ENCODE measurements around the gene OR6X1. TPM values are rescaled to one million over a fixed set of nuclear protein-coding genes. Genes with fewer than 3 reads are reported as not detected.

The OR6X1 gene
- total RNA-seq, 2 donors from 2014 or later, result not detected

GRCh38 chr11:123707606-123708205 lies 46.6 kb downstream of the OR6X1 start:
- Histone ChIP-seq H3K36me3 (no peaks in the 10 kb centered on the region), H3K27me3 (no peaks in the 10 kb centered on the region), H3K9me3 (no peaks in the 10 kb centered on the region), H3K9ac (ENCODE audit: low read depth in 2 of 2, low read length in 2 of 2) (no peak overlapping the region), H3K4me1 (no peaks in the 10 kb centered on the region), H3K27ac (no peak overlapping the region), H3K4me3 (no peak overlapping the region)
- DNase-seq, result peak; percentile 57
- peak; percentile 52 for TF ChIP-seq CTCF (IDR thresholded peaks at IDR 0.05)
- intact Hi-C loops (cut with DNase I), result loop anchor here (2.0 to 5.0 kb wide), 2 partner anchors 65 to 127 kb away; no protein-coding TSS in a partner anchor

- H3K9ac ChIP-seq (ENCODE audit: low read depth in 2 of 2, low read length in 2 of 2), result no peak overlapping the region
- intact Hi-C loops (cut with DNase I), result loop anchor here (2.0 to 5.0 kb wide), 2 partner anchors 65 to 126 kb away; no protein-coding TSS in a partner anchor
- no peaks in the 10 kb centered on the region for H3K36me3 ChIP-seq
- no peak overlapping the region for H3K27ac ChIP-seq
- no peak overlapping the region for H3K4me3 ChIP-seq
- H3K4me1 ChIP-seq, result no peaks in the 10 kb centered on the region
- no peaks in the 10 kb centered on the region for H3K27me3 ChIP-seq
- DNase-seq, result no peak
- H3K9me3 ChIP-seq, result no peaks in the 10 kb centered on the region
- no peak for TF ChIP-seq CTCF (IDR thresholded peaks at IDR 0.05)
Observed at GRCh38 chr11:123707206-123707605, 47.1 kb downstream of the OR6X1 start.

- no peak overlapping the region for H3K27ac ChIP-seq
- no peak overlapping the region for H3K4me3 ChIP-seq
- intact Hi-C loops (cut with DNase I), result no loop called here
- H3K27me3 ChIP-seq, result no peaks in the 10 kb centered on the region
- DNase-seq, result no peak
- TF ChIP-seq CTCF (IDR thresholded peaks at IDR 0.05), result no peak
- no peak overlapping the region for H3K9ac ChIP-seq (ENCODE audit: low read depth in 2 of 2, low read length in 2 of 2)
- H3K4me1 ChIP-seq, result no peaks in the 10 kb centered on the region
- no peaks in the 10 kb centered on the region for H3K36me3 ChIP-seq
- H3K9me3 ChIP-seq, result no peaks in the 10 kb centered on the region
Observed at GRCh38 chr11:123704341-123704740, 50.0 kb downstream of the OR6X1 start.

Other genes starting within 250 kb of the OR6X1 start
- gene SCN3B, start 99.9 kb downstream of the OR6X1 start, total RNA-seq, result 1 to 10 TPM in 1 of 2 donors, under 1 TPM in 1; 0.30 to 1.2 TPM
- gene ZNF202, start 12.9 kb downstream of the OR6X1 start, total RNA-seq, result 1 to 10 TPM; 7.4 to 8.5 TPM
- not detected for gene OR6M1, start 51.8 kb upstream of the OR6X1 start, total RNA-seq
- not detected for gene TMEM225, start 131.2 kb upstream of the OR6X1 start, total RNA-seq
- gene OR8D4, start 147.6 kb upstream of the OR6X1 start, total RNA-seq, result 1 to 10 TPM in 1 of 2 donors, under 1 TPM in 1; 0.64 to 1.3 TPM
- 1 to 10 TPM in 1 of 2 donors, under 1 TPM in 1; 0.45 to 1.2 TPM for gene OR4D5, start 185.1 kb upstream of the OR6X1 start, total RNA-seq
- gene OR6T1, start 189.3 kb upstream of the OR6X1 start, total RNA-seq, result not detected
- not detected for gene OR10S1, start 223.3 kb upstream of the OR6X1 start, total RNA-seq
- gene OR10G6, start 240.6 kb upstream of the OR6X1 start, total RNA-seq, result not detected

Data from colonic mucosa (tissue), 4 donors.